ENCODE data around the gene SIRT7.

Gene SIRT7

GRCh38 chr17:81910840-81911276 is 7.1 kb downstream of the SIRT7 start:
- peak overlapping the region; percentile 65 for H3K4me3 ChIP-seq (ENCODE audit: low read depth, low read length)
- no peak for DNase-seq (ENCODE audit: low read depth, low spot score)
- TF ChIP-seq, protein P1, sequence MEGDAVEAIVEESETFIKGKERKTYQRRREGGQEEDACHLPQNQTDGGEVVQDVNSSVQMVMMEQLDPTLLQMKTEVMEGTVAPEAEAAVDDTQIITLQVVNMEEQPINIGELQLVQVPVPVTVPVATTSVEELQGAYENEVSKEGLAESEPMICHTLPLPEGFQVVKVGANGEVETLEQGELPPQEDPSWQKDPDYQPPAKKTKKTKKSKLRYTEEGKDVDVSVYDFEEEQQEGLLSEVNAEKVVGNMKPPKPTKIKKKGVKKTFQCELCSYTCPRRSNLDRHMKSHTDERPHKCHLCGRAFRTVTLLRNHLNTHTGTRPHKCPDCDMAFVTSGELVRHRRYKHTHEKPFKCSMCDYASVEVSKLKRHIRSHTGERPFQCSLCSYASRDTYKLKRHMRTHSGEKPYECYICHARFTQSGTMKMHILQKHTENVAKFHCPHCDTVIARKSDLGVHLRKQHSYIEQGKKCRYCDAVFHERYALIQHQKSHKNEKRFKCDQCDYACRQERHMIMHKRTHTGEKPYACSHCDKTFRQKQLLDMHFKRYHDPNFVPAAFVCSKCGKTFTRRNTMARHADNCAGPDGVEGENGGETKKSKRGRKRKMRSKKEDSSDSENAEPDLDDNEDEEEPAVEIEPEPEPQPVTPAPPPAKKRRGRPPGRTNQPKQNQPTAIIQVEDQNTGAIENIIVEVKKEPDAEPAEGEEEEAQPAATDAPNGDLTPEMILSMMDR (IDR thresholded peaks at IDR 0.05; ENCODE audit: low read depth, low read length): no peak
- in situ Hi-C loops (cut with HindIII; ENCODE audit: low sequenced_read_pairs): no loop called here

DNA sequence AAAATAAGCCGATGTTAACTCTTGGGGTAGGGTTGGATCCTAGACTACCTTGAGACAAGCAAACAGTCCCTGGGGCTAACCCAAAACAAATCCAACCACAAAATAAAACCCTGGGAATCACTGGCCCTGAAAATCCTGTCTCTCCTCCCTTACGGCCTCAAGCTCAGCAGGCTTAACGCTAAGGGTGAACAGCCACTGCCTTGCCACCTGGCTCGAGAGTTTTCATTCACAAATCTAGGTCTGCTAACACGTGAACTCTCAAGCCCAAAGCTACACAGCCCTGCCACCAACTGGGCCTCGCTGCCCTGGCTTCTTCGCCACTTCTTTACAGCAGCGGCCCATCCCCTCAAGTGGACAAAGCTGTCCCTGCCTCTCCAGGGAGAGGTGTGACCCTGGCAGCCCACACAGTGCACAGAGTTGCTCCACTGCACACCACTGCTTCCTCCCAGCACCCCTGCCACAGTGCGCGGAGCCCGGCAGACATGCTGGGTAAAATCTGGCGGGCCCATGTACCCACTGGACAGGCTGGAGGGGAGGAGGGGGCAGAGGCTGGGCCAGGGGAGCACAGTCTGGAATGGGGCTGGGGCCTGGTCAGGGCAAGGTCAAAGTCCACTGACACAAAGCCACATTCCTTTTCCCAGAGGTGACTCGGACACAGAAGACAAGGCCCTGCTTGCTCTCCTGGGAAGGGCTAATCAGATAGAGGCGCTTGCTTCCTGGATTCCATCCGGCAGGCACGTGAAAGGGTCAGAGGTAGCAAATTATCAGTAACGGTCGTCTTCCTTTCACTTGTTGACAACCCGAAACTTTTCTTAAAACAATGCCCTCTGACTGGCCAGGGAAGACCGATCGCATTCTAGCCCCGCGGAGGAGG is 7.8 kb downstream of the SIRT7 start:
- DNase-seq (ENCODE audit: low read depth, low spot score): no peak
- TF ChIP-seq, protein P1 (IDR thresholded peaks at IDR 0.05; ENCODE audit: low read depth, low read length): no peak
- in situ Hi-C loops (cut with HindIII; ENCODE audit: low sequenced_read_pairs): no loop called here
- peak overlapping the region; percentile 65 for H3K4me3 ChIP-seq (ENCODE audit: low read depth, low read length)

DNA sequence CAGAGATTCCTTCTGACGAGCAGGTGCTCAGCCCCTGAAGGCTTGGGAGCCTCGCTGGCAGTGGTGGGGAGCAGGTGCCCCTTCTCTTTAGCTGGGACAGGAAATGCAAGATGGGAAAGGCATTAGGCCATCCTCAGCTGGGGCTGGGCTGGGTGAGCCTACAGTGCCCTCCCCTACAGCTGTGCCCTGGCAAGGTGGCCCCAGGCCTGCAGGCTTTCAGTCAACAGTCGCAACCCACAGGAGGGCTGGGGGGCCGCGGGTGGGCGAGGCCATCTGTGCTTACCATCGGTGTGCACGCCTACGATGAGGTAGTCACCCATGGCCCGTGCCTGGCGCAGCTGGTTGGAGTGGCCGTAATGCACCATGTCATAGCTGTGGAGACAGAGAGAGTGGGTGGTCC is 8.7 kb downstream of the SIRT7 start:
- in situ Hi-C loops (cut with HindIII; ENCODE audit: low sequenced_read_pairs): no loop called here
- TF ChIP-seq, protein P1 (IDR thresholded peaks at IDR 0.05; ENCODE audit: low read depth, low read length): no peak
- DNase-seq (ENCODE audit: low read depth, low spot score): no peak

GRCh38 chr17:81908793-81909192 is 9.2 kb downstream of the SIRT7 start:
- DNase-seq (ENCODE audit: low read depth, low spot score): no peak
- in situ Hi-C loops (cut with HindIII; ENCODE audit: low sequenced_read_pairs): no loop called here
- TF ChIP-seq, protein P1 (IDR thresholded peaks at IDR 0.05; ENCODE audit: low read depth, low read length): no peak
- H3K4me3 ChIP-seq (ENCODE audit: low read depth, low read length): no peak overlapping the region

More for the DNA sequence above, 8.7 kb downstream of the SIRT7 start:
- H3K4me3 ChIP-seq (ENCODE audit: low read depth, low read length): no peak overlapping the region

DNA sequence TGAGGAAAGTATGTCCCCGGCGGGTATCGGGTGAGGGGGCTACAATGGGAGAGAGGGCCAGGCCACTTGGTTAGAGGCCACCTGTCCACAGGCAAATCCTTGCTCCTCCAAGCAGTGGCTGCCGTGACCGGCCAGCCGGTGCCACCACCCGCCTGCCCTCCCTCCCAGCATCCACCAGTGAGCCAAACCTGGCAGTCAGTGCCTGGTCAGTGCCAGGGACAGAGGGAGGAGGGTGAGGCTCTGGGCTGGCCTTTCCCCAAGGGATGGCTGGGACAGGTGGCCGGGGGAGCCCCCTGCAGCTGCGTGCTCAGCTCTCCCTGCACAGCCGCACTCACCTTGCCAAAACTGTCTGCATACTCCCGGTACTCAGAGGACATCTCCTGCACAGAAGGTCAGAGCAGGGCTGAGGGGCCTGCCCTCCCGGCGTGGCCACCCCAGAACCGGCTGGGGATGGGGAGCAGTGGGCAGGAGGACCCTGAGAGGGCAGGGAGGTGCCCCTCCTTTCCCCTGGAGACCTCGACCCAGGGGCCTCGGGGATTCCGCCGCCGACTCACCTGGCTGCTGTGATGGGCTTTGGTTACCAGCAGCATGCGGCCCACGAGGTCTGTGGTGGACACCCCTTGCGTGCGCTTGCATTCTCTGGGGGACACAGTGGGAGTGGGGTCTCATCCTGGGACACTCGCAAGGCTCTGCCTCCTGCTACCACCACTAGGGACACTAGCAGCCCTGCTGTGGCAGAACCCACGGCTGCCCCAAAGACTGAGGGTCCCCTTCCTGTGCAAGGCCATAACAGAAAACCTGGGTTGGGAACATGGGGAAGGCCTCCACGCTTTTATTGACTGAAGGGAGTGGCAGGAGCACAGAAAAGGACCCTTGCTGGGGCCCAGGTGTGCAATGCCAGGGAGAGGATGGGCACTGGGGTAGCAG is 10.5 kb downstream of the SIRT7 start:
- DNase-seq (ENCODE audit: low read depth, low spot score): no peak
- no peak overlapping the region for H3K4me3 ChIP-seq (ENCODE audit: low read depth, low read length)
- TF ChIP-seq, protein P1 (IDR thresholded peaks at IDR 0.05; ENCODE audit: low read depth, low read length): peak; percentile 14
- in situ Hi-C loops (cut with HindIII; ENCODE audit: low sequenced_read_pairs): no loop called here

- in situ Hi-C loops (cut with HindIII; ENCODE audit: low sequenced_read_pairs): no loop called here
- DNase-seq (ENCODE audit: low read depth, low spot score): no peak
- H3K4me3 ChIP-seq (ENCODE audit: low read depth, low read length): no peak overlapping the region
- TF ChIP-seq, protein P1 (IDR thresholded peaks at IDR 0.05; ENCODE audit: low read depth, low read length): no peak
These were observed 11.3 kb downstream of the SIRT7 start for GRCh38 chr17:81906476-81907218.
